ENCODE data around the gene PARVB.
"Not testable (repeated sequence)": the region's sequence is repeated elsewhere in the genome, so short reads cannot be mapped to it uniquely, and the experiment has no call there.

PARVB gene

DNA sequence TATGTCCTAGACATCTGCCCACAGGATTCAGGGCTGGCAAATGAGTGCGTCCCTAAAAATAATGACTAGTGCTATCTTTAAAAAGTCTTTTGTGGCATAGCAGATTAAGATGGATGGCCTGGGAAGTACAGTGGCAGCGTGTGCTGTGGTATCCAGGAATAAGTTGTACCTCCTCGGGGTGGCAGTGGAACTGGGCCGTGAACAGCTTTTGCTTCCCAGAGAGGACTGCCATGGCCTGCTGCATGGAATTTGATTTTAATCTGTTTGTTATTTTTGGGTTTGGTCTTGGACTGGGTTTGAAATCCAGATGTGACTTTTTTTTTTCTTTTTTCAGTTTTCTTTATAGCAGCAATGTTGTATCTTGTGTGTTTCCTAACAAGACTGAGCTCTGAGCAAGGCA is 85.3 kb downstream of the PARVB start:
- Histone ChIP-seq H3K4me3 (ENCODE audit: low read length) (no peak overlapping the region), H3K4me1 (ENCODE audit: control insufficient read depth, low read depth, low read length) (peaks cover 27% of the 10 kb centered on the region), H3K36me3 (ENCODE audit: control insufficient read depth, low read depth, low read length) (no peaks in the 10 kb centered on the region), H3K9me3 (ENCODE audit: control insufficient read depth, low read depth, low read length) (no peaks in the 10 kb centered on the region), H3K27me3 (ENCODE audit: control insufficient read depth, insufficient read depth, low read length) (no peaks in the 10 kb centered on the region), H3K9ac (ENCODE audit: low read length) (no peak overlapping the region), H3K27ac (ENCODE audit: low read length) (no peak overlapping the region)

DNA sequence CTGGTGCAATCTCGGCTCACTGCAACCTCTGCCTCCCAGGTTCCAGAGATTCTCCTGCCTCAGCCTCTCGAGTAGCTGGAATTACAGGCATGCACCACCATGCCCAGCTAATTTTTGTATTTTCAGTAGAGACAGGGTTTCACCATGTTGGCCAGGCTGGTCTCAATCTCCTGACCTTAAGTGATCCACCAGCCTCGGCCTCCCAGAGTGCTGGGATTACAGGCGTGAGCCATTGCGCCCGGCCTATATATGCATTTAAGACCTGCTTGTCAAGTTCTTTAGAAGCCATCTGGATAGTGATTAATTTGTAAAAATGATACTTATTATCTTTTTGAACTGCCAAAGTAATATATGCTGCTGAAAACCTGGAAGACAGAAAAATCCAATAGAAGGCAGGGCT is 86.6 kb downstream of the PARVB start:
- not testable (repeated sequence) for H3K9ac ChIP-seq (ENCODE audit: low read length); H3K27me3 ChIP-seq (ENCODE audit: control insufficient read depth, insufficient read depth, low read length); H3K4me3 ChIP-seq (ENCODE audit: low read length); H3K9me3 ChIP-seq (ENCODE audit: control insufficient read depth, low read depth, low read length); H3K27ac ChIP-seq (ENCODE audit: low read length); H3K36me3 ChIP-seq (ENCODE audit: control insufficient read depth, low read depth, low read length)
- H3K4me1 ChIP-seq (ENCODE audit: control insufficient read depth, low read depth, low read length) = peaks cover 27% of the 10 kb centered on the region

DNA sequence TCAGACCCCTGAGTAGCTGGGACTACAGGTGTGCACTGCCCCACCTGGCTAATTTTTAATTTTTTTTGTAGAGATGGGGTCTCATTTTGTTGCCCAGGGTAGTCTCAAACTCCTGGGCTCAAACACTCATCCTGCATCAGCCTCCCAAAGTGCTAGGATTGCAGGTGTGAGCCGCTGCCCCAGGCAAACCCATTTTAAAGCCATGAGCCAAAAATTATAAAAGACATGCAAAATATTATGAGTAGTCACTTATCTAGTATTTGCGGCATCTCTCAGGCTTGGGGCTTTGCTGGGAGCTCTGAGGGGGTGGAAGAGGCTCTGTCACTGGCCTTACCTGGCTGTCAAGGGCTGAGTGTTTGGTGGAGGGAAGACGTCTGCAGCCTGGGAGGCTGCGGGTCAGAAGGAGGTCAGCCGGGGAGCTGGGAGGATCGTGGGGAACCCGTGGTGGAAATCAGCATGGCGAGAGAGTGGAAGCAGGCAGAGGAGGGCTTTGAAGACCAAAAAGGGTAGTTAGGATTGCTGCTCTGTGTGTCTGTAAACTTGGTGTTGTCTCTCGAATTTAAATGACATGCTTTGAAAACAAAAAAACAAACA is 87.6 kb downstream of the PARVB start:
- Histone ChIP-seq H3K9me3 (ENCODE audit: control insufficient read depth, low read depth, low read length) (no peaks in the 10 kb centered on the region), H3K4me3 (ENCODE audit: low read length) (no peak overlapping the region), H3K9ac (ENCODE audit: low read length) (no peak overlapping the region), H3K4me1 (ENCODE audit: control insufficient read depth, low read depth, low read length) (peaks cover 23% of the 10 kb centered on the region), H3K27ac (ENCODE audit: low read length) (no peak overlapping the region), H3K27me3 (ENCODE audit: control insufficient read depth, insufficient read depth, low read length) (no peaks in the 10 kb centered on the region), H3K36me3 (ENCODE audit: control insufficient read depth, low read depth, low read length) (no peaks in the 10 kb centered on the region)

DNA sequence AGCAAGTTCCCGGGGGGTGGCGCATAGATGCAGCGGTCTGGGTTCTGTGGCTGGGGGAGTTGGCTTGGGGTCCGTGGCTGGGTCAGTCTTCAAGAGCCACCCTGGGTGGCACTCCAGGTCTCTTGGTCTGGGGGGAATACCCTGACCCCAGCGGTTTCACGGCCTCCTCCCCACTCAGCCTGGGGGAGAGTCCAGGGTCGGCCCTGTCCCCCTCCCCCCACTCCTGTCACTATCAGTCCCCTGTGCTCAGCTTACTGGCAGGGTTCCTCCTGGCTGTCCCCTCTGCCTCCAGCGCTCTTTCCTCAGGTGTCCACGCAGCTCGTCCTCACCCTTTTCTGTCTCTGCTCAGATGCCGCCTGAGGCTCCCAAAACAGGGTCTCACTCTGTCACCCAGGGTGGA is 88.1 kb downstream of the PARVB start:
- no peaks in the 10 kb centered on the region for H3K27me3 ChIP-seq (ENCODE audit: control insufficient read depth, insufficient read depth, low read length)
- no peak overlapping the region for H3K27ac ChIP-seq (ENCODE audit: low read length)
- no peaks in the 10 kb centered on the region for H3K36me3 ChIP-seq (ENCODE audit: control insufficient read depth, low read depth, low read length)

DNA sequence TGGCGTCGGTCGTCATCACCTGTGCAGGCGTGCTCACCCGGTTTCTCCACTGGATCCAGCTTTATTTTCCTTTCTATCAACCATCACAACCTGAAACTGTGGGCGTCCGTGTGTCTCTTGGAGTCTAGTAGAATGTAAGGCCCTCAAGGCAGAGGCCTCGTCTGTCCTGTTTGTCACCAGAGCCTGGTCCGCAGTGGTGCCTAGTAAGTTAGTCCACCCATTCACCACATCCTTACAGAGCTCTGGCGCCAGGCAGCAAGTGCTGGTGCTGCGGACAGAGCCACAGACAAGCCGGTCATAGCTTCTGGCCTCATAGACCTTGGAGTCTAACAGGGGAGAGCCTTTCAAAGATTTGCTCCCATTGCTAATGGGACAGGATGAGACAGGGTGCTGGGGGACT is 92.2 kb downstream of the PARVB start:
- no peak overlapping the region for H3K9ac ChIP-seq (ENCODE audit: low read length)
- no peak overlapping the region for H3K27ac ChIP-seq (ENCODE audit: low read length)
- no peak overlapping the region for H3K4me3 ChIP-seq (ENCODE audit: low read length)
- H3K4me1 ChIP-seq (ENCODE audit: control insufficient read depth, low read depth, low read length) = peaks cover 7% of the 10 kb centered on the region
- no peaks in the 10 kb centered on the region for H3K36me3 ChIP-seq (ENCODE audit: control insufficient read depth, low read depth, low read length)
- no peaks in the 10 kb centered on the region for H3K27me3 ChIP-seq (ENCODE audit: control insufficient read depth, insufficient read depth, low read length)
- H3K9me3 ChIP-seq (ENCODE audit: control insufficient read depth, low read depth, low read length) = no peaks in the 10 kb centered on the region

More for the DNA sequence above, 88.1 kb downstream of the PARVB start:
- peaks cover 18% of the 10 kb centered on the region for H3K4me1 ChIP-seq (ENCODE audit: control insufficient read depth, low read depth, low read length)
- H3K4me3 ChIP-seq (ENCODE audit: low read length) = no peak overlapping the region
- H3K9me3 ChIP-seq (ENCODE audit: control insufficient read depth, low read depth, low read length) = no peaks in the 10 kb centered on the region
- no peak overlapping the region for H3K9ac ChIP-seq (ENCODE audit: low read length)

DNA sequence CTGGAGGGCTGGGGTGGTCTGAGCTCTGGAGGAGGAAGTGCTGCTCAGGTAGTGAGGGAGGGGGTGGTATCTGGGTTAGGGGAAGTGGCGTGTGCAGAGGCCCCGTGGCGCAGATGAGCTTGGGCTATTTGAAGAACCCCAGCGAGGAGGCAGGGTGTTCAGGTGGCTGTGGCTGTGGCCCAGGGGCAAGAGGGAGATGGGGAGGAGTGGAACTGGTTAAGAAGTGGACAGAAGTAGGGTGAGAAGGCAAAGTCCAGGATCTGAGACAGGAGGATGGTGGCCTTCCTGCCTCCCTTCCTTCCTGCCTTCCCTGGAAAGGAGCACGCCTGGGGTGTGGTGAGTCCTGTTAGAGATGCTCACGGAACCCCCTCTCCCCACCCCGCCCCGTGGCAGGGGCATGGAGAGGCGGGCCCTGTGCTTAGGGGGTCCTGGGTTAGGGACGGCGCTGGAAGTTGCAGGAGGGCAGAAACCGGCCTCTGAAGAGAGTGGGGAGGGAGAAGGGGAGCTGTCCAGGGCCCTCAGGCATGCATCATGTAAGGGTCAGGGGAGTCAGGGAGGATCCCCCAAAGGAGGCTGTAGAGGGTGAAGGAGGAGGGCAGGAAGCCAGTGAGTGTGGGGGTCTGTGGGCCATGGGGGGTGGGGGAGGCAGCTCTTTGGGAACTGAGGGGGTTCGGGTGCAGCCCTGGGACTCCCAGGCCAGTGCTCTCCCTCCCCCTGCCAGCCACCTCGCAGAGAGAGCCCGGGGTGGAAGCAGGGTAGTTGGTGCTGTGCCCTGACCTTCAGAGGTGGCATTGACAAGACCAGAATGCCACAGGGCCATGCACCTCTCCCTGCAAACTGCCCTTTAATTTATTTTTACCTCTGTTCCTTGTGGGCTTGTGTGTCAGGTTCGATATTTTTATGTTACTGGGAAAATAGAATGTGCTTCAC is 92.9 kb downstream of the PARVB start:
- no peak overlapping the region for H3K9ac ChIP-seq (ENCODE audit: low read length)
- H3K4me1 ChIP-seq (ENCODE audit: control insufficient read depth, low read depth, low read length) = peaks cover 1% of the 10 kb centered on the region
- no peak overlapping the region for H3K4me3 ChIP-seq (ENCODE audit: low read length)
- H3K9me3 ChIP-seq (ENCODE audit: control insufficient read depth, low read depth, low read length) = no peaks in the 10 kb centered on the region
- no peaks in the 10 kb centered on the region for H3K36me3 ChIP-seq (ENCODE audit: control insufficient read depth, low read depth, low read length)
- no peaks in the 10 kb centered on the region for H3K27me3 ChIP-seq (ENCODE audit: control insufficient read depth, insufficient read depth, low read length)
- no peak overlapping the region for H3K27ac ChIP-seq (ENCODE audit: low read length)

DNA sequence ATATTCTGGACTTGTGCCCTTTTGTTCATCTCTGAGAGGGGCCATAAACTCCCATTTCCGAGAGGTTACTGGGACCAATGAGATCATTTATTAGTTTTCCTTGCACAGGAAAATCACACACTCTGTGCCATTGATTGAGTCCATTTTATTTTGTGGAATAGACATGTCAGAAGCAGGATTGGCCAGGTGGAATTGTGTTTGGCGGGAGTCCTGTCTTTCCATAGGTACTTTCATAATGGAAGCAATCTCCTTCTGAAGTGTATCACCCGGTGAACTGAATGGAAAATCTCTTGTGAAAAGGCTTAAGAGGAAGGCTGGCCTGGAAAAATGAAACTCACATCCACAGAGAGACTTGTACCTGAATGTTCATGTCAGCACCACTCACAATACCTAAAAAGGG is 93.6 kb downstream of the PARVB start:
- Histone ChIP-seq H3K4me1 (ENCODE audit: control insufficient read depth, low read depth, low read length) (no peaks in the 10 kb centered on the region), H3K4me3 (ENCODE audit: low read length) (no peak overlapping the region), H3K9ac (ENCODE audit: low read length) (no peak overlapping the region), H3K27ac (ENCODE audit: low read length) (no peak overlapping the region), H3K9me3 (ENCODE audit: control insufficient read depth, low read depth, low read length) (no peaks in the 10 kb centered on the region), H3K36me3 (ENCODE audit: control insufficient read depth, low read depth, low read length) (no peaks in the 10 kb centered on the region), H3K27me3 (ENCODE audit: control insufficient read depth, insufficient read depth, low read length) (no peaks in the 10 kb centered on the region)

DNA sequence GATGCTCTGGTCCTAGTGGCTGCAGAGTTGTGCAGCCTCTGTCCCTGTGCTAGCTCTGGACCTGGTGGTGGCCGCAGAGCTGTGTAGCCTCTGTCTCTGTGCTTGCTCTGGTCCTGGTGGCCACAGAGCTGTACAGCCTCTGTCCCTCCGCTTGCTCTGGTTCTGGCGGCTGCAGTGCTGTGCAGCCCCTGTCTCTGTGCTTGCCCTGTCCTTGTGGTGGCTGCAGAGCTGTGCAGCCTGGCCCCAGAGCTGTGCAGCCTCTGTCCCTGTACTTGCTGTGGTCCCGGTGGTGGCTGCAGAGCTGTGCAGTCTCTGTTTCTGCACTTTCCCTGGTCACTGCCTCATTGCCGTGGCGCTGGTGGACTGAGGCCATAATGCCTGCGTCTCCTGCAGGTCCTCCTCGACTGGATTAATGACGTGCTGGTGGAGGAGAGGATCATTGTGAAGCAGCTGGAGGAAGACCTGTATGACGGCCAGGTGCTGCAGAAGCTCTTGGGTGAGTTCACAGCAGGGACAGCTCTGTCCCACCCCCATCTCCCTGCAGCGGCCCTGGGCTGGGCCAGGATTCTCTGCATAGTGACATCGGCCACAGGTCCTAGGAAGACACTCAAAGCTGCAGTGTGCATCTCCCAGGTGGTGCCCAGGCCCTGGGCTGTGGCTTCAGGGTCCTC is 94.7 kb downstream of the PARVB start:
- Histone ChIP-seq H3K36me3 (ENCODE audit: control insufficient read depth, low read depth, low read length) (no peaks in the 10 kb centered on the region), H3K27me3 (ENCODE audit: control insufficient read depth, insufficient read depth, low read length) (no peaks in the 10 kb centered on the region), H3K9me3 (ENCODE audit: control insufficient read depth, low read depth, low read length) (no peaks in the 10 kb centered on the region), H3K4me3 (ENCODE audit: low read length) (no peak overlapping the region), H3K4me1 (ENCODE audit: control insufficient read depth, low read depth, low read length) (no peaks in the 10 kb centered on the region), H3K9ac (ENCODE audit: low read length) (no peak overlapping the region), H3K27ac (ENCODE audit: low read length) (no peak overlapping the region)

DNA sequence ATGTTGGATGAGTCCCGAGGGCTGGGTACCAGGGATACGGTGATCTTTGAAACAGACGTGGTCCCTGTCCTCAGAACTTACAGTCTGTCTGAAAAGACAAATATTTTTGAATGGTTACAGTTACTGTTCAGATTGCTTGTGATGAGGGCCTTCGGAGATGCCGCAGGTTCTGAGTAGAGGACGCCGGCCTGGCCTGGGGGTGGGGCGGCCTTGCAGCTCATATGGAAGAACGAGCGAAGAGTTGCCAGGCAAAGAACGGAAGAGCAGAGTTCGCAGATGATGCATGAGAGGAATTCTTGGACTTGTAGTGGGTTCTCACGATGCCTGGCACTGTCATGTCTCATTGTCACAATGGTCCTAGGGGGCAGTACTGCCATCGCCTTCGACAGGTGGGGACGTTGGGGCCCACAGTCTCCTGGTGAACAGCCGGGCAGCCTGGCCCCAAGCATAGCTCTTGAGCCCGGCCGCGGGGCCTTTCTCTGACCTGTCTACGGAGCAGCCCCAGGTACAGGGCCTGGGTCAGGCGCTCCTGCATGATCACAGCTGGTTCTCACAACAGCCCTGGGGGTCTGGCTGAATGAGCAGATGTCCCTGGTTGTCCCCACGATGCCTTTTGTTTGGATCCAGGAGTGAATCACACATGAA is 95.7 kb downstream of the PARVB start:
- no peak overlapping the region for H3K9ac ChIP-seq (ENCODE audit: low read length)
- H3K4me1 ChIP-seq (ENCODE audit: control insufficient read depth, low read depth, low read length) = no peaks in the 10 kb centered on the region
- H3K4me3 ChIP-seq (ENCODE audit: low read length) = no peak overlapping the region
- no peaks in the 10 kb centered on the region for H3K27me3 ChIP-seq (ENCODE audit: control insufficient read depth, insufficient read depth, low read length)
- H3K9me3 ChIP-seq (ENCODE audit: control insufficient read depth, low read depth, low read length) = no peaks in the 10 kb centered on the region
- no peaks in the 10 kb centered on the region for H3K36me3 ChIP-seq (ENCODE audit: control insufficient read depth, low read depth, low read length)
- no peak overlapping the region for H3K27ac ChIP-seq (ENCODE audit: low read length)

DNA sequence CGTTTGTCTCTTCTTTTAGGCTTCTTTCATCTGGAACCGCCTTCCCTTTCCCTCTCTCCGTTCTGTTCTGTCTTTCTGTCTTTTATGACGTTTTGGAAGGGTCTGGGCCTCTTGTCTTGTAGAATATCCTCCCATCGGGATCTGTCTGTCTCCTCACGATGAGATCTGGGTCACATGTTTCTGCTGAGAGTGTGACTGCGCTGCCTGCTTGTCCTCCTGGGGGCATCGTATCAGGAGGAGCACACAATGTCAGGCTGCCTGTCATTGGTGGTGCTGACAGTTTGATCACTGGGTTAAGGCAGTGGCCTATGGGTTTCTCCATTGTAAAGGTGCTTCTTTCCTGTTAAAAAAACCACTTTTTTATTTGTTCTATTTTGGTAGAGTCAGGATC is 96.2 kb downstream of the PARVB start:
- no peaks in the 10 kb centered on the region for H3K27me3 ChIP-seq (ENCODE audit: control insufficient read depth, insufficient read depth, low read length)
- H3K9ac ChIP-seq (ENCODE audit: low read length) = no peak overlapping the region
- H3K4me1 ChIP-seq (ENCODE audit: control insufficient read depth, low read depth, low read length) = no peaks in the 10 kb centered on the region
- no peak overlapping the region for H3K27ac ChIP-seq (ENCODE audit: low read length)
- no peak overlapping the region for H3K4me3 ChIP-seq (ENCODE audit: low read length)
- no peaks in the 10 kb centered on the region for H3K9me3 ChIP-seq (ENCODE audit: control insufficient read depth, low read depth, low read length)
- H3K36me3 ChIP-seq (ENCODE audit: control insufficient read depth, low read depth, low read length) = no peaks in the 10 kb centered on the region

DNA sequence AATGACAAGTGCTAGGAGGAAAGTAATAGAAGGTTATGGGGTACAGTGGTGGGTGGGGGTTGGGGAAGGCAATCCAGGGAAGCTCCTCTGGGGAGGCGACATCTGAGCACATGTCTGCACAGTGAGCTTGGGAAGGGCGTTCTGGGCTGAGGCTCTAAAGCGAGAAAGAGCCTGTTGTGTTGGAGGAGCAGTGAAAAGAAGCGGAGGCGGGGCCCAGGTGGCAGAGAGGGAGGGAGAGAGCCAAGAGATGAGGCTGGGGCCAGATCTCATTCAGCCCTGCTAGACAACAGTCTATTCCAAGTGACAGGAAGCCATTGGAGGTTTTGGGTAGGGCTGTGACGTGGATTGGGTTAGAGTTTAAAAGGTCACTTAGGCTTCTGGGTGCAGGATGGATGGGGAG is 101.3 kb downstream of the PARVB start:
- Histone ChIP-seq H3K4me1 (ENCODE audit: control insufficient read depth, low read depth, low read length) (peaks cover 4% of the 10 kb centered on the region), H3K4me3 (ENCODE audit: low read length) (no peak overlapping the region), H3K27ac (ENCODE audit: low read length) (no peak overlapping the region), H3K27me3 (ENCODE audit: control insufficient read depth, insufficient read depth, low read length) (no peaks in the 10 kb centered on the region), H3K36me3 (ENCODE audit: control insufficient read depth, low read depth, low read length) (no peaks in the 10 kb centered on the region), H3K9me3 (ENCODE audit: control insufficient read depth, low read depth, low read length) (peaks cover 7% of the 10 kb centered on the region), H3K9ac (ENCODE audit: low read length) (no peak overlapping the region)

Measured in iPS-18a (cell line).